ENCODE results near the gene NCKAP5L.

DNA sequence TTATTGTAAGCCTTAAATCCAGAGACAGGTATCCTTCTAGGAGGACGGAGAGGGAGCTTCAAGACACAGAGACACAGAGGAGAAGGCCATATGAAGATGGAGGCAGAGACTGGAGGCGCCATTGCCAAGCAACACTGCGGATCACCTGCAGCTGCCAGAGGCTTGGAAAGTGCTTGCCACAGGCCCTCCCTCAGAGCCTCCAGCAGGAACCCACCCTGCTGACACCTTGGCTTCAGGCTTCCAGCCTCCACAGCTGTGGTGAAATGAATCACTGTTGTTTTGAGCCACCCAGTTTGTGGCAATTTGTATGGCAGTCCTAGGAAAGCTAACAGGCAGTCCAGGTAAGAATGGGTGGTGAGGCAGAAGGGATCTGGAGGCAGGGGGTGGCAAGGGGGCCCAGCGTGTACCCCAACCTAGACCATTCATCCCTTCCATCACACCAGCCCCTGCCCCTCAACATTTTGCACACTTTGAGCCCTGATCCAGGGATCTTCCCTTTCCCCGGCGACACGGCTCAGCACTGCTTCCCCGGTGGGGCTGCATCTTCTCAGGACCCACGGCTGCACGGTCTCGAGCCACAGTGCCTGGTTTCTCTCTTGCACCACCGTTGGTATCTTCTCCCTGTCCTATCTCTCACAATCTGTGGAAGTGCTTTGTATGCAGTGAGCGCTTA is 37.0 kb upstream of the NCKAP5L start:
- TF ChIP-seq, protein P1, sequence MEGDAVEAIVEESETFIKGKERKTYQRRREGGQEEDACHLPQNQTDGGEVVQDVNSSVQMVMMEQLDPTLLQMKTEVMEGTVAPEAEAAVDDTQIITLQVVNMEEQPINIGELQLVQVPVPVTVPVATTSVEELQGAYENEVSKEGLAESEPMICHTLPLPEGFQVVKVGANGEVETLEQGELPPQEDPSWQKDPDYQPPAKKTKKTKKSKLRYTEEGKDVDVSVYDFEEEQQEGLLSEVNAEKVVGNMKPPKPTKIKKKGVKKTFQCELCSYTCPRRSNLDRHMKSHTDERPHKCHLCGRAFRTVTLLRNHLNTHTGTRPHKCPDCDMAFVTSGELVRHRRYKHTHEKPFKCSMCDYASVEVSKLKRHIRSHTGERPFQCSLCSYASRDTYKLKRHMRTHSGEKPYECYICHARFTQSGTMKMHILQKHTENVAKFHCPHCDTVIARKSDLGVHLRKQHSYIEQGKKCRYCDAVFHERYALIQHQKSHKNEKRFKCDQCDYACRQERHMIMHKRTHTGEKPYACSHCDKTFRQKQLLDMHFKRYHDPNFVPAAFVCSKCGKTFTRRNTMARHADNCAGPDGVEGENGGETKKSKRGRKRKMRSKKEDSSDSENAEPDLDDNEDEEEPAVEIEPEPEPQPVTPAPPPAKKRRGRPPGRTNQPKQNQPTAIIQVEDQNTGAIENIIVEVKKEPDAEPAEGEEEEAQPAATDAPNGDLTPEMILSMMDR (IDR thresholded peaks at IDR 0.05), result no peak
- no peak for TF ChIP-seq RAD21 (conservative IDR thresholded peaks at IDR 0.05 in 1 of 2, IDR thresholded peaks at IDR 0.05 in 1 of 2)
- no peak for TF ChIP-seq SMC3 (IDR thresholded peaks at IDR 0.05)

Measured in A549 (cell line).